Activated naive CD8-positive, alpha-beta T cell treated with anti-CD3 and anti-CD28 coated beads, Interleukin-2, amount 50 U/mL, for 16 hours (primary cell): ENCODE data around the gene TNRC6C.
"Not testable (repeated sequence)": the region's sequence is repeated elsewhere in the genome, so short reads cannot be mapped to it uniquely, and the experiment has no call there.

ENCODE experiments used
- DNase-seq: peaks from one replicate; pipeline ENCODE4 v3.0.0-alpha.2; 2020; ENCODE audit warnings: low read depth, low spot score

TNRC6C gene

GRCh38 chr17:78081551-78081950 is 123.0 kb downstream of the TNRC6C start:
- DNase-seq, result no peak

DNA sequence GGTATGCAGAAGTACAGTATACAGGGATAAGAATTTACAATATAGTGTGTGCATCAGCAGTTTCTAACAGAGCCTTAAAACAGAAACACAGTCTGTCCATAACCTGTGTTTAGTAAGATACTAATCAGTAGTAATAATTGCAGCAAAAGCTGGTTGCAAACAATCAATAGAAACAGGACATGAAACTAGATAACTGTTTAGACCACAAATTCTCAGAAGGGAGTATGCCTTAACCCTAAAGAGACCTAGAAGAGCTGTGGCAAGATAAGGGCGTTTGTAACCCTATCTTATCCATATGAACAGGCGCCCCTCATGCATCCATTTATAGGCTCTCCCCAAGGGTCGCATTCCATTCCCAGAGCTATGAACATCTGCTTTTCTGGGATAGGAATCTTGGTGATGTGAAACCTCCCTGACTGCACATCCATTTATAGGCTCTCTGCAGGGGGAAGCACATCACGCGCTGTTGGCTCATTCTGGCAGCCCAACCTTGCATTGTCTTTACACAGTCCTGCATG is 123.9 kb downstream of the TNRC6C start:
- not testable (repeated sequence) for DNase-seq

- no peak for DNase-seq
These were observed 124.5 kb downstream of the TNRC6C start for GRCh38 chr17:78082988-78083387.

- DNase-seq, result no peak
These were observed 128.2 kb downstream of the TNRC6C start for GRCh38 chr17:78086740-78087139.

- no peak for DNase-seq
These were observed 130.0 kb downstream of the TNRC6C start for GRCh38 chr17:78088529-78088928.

GRCh38 chr17:78089576-78090281 is 131.2 kb downstream of the TNRC6C start:
- no peak for DNase-seq

- DNase-seq, result no peak
These were observed 134.4 kb downstream of the TNRC6C start for GRCh38 chr17:78092794-78093324.

DNA sequence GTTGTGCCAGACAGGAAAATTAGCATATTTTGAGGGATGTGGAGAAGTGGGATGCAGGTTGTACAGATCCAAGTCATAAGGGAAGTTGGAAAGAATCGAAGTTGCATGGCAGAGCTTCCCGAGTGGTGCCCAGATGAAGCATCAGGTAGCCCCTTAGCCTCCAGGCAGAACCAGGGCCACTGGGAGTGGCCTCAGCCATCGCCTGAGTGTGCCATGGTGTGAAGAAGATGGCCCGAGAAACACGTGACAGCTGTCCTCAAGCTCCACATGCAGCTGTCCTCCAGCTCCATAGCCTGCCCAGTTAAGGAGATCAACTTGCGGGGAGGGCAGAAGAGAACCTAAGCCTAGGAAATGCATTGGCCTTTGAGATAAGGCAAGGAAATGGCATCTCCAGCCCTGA is 136.5 kb downstream of the TNRC6C start:
- DNase-seq, result no peak

DNA sequence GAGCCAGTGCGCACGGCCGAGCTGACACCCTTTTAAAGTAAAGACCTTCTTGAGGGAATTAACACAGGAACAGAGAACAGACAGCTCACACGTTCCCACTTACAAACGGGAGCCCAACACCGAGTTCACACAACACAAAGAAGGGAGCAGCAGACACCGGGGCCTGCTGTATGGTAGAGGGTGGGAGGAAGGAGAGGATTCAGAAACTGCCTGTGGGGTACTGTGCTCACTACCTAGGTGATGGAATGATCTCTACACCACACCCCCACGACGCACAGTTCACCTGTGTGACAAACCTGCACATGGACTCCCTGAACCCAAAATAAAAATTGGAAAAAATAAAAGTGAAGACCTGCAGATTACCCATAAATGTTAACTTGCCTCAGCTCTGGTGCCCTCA is 137.6 kb downstream of the TNRC6C start:
- DNase-seq, result no peak

- DNase-seq, result no peak
These were observed 142.6 kb downstream of the TNRC6C start for GRCh38 chr17:78101112-78101511.

GRCh38 chr17:78101542-78101941 is 143.0 kb downstream of the TNRC6C start:
- no peak for DNase-seq

GRCh38 chr17:78103311-78103710 is 144.8 kb downstream of the TNRC6C start:
- no peak for DNase-seq

DNA sequence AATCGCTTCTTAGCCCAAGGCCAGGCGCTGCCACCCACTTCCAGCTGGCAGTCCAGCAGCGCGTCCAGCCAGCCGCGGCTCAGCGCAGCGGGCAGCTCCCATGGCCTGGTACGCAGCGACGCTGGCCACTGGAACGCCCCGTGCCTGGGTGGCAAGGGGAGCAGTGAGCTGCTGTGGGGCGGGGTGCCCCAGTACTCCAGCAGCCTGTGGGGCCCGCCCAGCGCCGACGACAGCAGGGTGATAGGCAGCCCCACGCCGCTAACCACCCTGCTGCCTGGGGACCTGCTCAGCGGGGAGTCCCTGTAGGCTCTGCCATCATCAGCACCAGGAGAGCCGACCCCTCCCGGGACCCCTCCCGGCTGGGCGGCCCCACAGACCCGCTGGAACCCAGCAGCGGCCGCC is 146.0 kb downstream of the TNRC6C start:
- DNase-seq, result no peak

DNA sequence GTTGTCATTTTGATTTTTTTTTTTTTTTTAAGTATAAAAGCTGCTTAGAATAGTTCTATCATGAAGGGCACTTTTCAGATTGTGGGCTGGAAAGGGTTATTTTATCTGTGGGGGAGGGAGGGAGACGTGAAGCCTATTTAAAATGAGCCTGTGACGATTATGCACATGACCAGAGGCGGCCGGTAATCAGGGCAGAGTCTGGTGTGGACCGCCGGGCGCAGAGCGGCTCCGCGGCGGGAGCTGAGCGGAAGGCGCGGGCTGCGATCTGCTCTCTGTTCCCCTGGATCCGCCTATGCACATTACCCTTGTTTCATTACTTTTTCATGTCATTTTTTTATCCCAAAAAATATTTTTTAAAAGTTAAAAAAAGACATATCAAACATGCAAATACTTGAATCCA is 146.6 kb downstream of the TNRC6C start:
- no peak for DNase-seq

DNA sequence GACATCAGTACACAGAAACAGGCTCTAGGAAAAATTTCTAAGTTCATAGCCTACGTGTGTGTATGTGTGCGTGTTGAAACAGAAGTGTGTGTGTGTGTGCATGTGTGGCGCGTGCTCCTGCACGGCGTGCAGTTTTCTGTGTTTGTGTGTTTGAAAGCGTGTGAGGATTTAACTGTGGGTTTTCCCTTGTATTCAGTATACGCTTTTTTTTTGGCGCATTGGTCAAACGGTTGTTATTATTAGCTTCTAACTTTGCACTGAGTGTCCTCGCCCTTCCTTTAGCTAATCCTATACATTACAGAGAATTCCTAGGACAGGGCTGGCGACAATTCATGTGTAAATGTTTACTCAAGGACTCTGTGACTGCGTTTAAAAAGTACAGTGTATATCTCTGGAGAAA is 147.0 kb downstream of the TNRC6C start:
- DNase-seq, result no peak

DNA sequence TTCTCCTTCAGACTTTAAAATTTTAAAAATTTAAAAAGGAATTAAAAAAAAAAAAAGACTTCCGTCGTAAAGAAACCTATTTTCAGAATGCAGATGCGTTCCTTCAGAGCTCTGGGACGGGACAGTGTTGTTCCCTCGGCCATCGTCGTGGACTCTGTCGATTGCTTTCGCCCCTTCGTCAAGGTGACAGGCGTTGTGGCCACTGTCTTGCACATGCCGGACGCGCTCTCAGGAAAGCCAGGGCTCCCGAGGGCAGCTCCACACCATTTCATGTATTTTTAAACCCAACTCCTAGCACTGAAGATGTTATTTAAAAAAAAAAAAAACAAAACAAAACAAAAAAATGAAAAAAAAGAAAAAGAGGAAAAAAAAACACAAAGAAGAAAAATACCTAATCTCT is 147.7 kb downstream of the TNRC6C start:
- no peak for DNase-seq

DNA sequence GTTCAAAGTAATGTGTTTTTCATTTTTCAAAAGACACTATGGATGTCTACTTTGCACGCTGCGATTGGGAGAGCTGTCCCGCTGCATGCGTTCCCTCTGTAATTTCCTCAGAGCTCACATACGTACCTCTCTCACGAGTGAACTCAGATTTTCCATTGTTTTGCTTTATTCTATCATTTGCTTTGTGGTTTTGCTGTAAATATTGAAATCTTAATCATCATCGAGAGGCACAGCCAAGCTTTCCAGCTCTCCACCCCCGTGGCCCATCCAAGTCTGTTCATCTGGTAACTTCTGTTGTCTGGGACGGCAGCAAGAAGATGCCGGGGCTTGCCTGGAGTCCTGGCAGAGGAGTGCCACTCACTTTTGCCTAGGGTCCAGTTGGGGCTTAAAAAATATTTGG is 149.0 kb downstream of the TNRC6C start:
- DNase-seq, result no peak

DNA sequence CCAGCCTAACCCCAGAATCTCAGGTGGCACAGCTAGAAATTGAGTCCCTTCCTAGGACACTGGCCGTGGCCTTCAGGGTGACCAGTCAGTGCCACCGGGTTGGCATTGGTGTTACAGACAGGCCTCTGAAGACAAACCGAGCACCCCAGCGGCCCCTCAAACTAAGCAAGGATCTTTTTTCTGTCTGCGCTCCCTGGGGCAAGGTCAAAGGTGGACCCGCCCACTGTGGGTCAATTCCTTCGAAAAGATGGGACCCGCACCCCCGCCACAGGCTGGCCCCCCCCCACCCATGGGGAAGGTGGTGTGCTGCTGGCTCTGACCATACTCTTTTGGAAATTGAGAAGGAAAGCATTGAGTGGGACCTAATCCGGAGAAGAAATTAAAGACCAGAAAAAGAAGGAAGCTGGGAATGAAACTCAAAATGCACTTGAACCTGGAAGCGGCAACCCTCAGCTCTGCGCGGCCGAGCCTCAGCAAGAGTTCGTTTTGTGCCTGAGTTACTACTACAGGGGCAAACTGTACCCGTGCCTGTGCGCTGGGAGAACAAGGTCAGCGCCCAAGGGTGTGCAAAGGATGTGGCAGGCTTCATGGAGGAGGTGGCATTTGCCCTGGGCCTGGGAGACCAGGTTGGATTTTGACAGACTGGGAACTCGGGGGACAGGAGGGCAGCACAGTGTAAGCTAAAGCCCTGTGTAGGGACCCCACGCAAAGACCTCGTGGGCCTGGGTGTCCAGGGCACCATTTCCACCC is 149.6 kb downstream of the TNRC6C start:
- DNase-seq, result no peak

DNA sequence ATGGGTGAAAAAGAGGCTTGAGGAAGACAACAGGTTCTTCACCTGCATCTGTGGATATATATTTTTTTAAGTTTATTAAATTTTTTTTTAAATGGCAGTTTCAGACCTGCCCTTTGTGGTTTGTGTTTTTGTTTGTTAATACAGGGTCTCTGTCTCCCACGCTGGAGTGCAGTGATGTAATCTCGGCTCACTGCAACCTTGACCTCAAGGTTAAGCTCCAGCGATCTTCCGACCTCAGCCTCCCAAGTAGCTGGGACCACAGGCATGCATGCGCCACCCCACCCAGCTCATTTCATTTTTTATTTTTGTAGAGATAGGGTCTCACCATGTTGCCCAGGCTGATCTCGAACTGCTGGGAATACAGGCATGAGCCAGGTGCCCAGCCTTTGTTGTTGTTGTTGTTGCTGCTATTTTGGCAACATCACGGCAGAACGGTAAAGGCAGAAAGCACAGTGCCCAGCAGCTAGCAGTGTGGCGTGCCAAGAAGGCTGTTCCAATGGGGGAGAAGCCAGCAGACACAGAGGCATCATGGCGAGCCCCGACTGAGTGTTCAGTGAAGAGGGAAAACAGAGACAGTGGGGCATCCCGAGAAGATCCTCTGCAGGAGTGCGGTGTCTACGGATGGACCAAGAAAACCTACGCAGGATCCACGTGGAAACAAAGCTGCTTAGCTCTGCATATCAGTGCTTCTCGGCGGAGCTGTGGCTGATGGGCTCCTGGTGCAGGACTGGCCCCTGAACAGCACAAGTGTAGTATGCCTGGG is 150.4 kb downstream of the TNRC6C start:
- DNase-seq, result no peak

DNA sequence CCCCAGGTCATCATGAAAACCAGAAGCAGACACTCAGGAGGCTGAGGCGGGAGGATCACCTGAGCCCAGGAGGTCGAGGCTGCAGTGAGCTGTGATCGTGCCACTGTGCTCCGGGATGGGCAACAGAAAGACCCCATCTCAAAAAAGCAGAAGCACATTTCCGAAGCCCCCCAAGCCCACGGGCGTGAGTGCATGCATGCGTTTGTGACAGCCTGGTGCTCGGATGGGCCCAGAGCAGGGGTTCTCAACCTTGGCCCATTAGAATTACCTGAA is 150.9 kb downstream of the TNRC6C start:
- DNase-seq, result no peak

DNA sequence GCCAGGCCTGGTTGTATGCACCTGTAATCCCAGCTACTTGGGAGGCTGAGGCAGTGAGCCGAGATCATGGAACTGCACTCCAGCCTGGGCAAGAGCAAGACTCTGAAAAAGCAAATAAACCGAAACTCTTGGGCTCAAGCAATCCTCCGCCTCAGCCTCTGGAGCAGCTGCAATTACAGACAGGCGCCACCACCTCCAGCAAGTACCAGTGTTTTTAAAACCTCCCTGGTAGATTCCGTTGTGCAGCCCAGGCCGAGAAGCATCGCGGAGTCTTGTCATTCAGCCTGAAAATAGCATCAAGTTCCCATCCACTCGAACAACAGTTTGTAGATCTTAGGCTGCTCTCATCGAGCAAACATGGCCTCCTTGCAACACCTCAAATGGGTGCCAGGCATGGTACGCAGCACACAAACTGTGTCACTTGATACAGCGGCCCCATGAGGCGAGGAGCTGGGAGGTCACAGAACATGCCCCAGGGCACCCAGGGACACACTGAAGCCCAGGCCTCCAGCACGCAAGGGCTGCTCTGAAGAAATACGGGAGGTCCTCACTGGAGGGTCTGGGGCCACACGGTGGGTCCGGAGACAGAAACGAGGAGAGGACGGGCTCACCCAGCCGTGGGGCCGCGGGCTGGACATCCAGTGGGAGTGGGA is 152.0 kb downstream of the TNRC6C start:
- no peak for DNase-seq
